GM18870 (cell line): Measurements from ENCODE around the gene FMO2.

Source experiments
- ATAC-seq: cut with Tn5 transposase; IDR thresholded peaks from one replicate; pipeline ENCODE4 v1.9.1; 2021; ENCODE audit warnings: moderate library complexity; ENCODE audit not compliant: unreplicated experiment

The FMO2 gene

DNA sequence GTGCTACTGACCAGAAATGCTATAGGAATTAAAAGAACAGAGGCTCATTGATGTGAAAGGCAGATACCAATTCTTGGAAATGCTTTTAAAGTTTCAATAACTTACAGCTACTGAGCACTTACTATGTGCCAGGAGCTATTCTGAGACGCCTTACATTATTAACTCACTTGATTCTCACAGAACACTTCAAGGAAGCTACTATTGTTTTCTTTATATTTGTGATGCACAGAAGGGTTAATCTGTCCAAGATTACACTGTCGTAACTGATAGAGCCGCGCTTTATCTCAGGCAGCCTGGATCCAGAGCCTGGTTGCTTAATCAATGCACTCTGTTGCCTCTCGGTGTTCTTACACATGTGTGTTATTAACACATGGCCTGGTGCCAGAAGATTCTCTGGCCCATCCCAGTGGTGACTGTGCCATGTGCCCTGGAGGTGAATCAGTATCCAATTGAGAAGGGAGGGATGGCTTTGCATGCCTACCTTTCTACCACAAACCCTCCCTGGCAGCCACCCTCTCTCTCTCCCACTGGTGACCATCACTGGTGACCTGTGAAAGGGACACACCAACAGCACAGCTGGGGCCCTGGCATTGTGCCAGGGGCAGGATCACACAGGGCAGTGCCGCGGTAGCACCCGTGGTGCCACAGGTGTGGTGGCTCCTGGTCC lies 72.0 kb downstream of the FMO2 start:
- ATAC-seq: no peak

- ATAC-seq: no peak
Measured at GRCh38 chr1:171257607-171258076, 72.5 kb downstream of the FMO2 start.

- ATAC-seq: no peak
Measured at GRCh38 chr1:171258429-171258828, 73.3 kb downstream of the FMO2 start.

DNA sequence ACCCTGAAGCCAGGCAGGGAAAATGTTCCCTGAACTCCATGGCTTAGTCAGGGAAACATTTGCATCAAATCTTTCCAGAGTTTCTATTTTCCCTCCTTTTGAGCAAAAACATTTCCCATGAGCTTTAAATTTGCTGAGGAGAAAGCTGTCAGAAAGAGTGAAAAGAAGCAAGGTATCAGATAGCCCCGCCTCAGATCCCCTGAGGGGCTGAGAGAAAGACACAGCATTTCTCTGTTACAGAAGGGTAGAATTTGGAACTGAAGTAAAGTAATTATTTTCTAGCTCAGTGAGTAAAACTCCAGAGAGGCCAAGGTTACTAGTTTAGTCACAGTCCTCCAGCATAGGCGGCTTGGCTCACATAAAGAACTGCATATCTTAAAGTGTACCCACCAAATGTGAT lies 73.8 kb downstream of the FMO2 start:
- no peak for ATAC-seq
